Stimulated activated CD4-positive, alpha-beta T cell treated with anti-CD3 and anti-CD28 coated beads, Interleukin-2, amount 100 ng/mL, for 48 hours (primary cell): ENCODE results near the gene ZSCAN20.

Experiments used
- DNase-seq, 2 donors: peaks; one replicate each; pipeline ENCODE4 v3.0.0-alpha.2; 2020

Gene ZSCAN20

DNA sequence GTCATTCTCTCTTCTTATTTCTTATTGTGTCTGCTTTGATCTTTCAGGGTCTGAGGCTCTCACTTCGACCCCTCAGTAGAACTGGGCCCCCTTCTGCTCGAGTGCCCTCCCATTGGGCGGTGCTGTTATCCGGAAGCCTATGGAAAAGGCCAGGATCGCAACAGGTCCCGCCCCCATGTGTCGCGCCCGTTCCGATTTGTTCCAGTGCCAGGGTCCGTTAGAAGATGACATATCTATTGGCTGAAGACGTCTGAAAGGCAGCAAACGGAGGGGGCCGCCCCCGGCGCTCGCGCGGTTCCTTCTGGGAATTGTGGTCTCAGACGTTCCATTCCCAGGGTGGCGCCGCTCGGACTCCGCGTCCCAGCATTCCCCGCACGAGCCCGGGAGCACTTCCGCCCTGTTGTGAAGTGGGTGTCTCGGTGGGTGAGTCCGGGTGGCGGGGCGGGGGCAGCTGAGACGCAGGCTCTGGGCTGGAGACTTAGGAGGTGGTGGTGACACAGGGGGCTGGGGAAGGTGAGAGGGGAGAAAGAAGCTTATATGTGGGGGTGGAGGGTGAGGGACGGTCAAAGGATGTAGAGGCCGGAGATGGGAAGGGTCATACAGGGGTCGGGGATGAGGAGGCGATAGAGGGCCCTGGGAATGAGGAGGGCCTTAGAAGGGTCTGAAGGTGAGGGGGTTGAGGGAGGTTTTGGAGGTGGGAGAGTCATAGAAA lies at the start of gene ZSCAN20:
TSS of gene ZSCAN20 (plus strand) at position 377 of the 712 bp plus-strand sequence. CDS start 6,644 bp downstream, outside the sequence.
- peak; percentile 80 to 82 for DNase-seq

DNA sequence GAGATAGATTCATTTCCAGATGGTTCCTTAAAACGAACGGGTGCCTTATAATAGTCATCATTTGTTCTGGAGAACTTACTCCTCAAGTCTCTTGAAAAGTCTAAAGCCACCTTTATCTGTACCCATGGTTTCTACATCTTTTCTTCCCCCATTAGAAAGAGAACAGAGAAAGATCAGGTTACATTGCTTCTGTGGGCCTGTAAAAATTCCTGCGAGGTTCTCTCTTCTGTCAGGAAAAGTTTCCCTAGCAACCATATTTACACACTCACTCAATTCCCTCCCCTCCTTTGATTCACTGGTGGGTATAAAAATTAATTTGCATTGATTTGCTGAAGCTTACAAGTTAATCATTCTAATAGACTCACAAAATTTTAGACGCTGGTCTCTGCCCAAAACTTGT lies 48.2 kb upstream of the ZSCAN20 start:
- DNase-seq: no peak

DNA sequence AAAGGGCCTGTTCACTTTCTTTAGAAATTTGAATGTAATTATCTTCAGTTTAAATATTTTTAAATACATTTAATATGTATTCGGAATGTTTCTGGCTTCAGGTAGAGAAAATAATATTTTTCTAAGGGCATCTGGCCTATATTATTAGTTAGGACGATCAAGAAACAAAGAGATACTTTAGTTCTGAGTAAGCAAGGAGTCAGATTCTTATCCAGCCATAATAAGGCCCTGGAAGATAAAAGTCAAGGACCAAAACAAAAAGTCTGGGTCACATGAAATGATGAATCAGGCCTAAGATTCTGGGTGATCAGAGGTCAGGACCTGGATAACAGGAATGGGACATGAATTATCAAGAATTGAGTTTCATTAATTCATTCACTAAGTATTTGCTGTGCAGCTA lies 47.8 kb upstream of the ZSCAN20 start:
- no peak for DNase-seq

DNA sequence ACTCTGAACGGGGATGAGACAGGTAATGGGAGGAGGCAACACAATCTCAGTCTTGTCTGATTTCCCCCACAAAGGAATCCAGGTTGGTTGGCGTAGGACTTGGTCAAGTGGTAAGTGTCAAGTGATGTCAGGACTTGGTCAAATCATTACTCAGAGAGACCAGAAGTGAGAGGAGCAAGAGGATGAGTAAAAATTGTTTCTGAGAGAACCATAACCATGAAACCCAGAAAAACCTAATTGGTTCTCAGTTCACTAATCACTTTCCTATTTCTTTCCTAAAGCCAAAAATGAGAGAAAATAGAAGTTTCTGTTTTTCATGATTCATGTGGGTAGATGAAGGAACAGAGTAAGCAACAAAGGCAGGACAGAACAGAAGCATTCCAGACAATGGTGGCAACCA lies 46.5 kb upstream of the ZSCAN20 start:
- DNase-seq: no peak

- no peak for DNase-seq
These were observed 45.5 kb upstream of the ZSCAN20 start for GRCh38 chr1:33426916-33427315.

DNA sequence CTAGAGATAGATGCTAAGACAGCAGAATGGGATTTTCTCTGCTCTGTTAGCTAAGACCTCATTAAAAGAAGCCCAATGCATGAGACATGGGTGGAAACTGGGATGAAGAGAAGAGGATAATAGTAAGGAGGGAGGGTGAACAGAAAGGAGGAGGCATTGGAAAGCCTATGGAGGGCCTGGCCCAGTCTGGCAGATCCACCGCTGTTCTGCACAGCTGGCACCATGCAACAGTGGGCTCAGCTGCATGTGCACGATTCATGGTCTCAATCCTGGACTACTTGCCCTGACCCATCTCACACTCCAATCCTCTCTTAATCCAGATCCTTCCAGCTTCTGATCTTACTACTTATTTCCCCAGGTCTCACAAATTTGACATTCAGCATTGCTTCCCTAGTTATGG lies 43.8 kb upstream of the ZSCAN20 start:
- no peak for DNase-seq

- no peak for DNase-seq
These were observed 43.1 kb upstream of the ZSCAN20 start for GRCh38 chr1:33429332-33429731.

DNA sequence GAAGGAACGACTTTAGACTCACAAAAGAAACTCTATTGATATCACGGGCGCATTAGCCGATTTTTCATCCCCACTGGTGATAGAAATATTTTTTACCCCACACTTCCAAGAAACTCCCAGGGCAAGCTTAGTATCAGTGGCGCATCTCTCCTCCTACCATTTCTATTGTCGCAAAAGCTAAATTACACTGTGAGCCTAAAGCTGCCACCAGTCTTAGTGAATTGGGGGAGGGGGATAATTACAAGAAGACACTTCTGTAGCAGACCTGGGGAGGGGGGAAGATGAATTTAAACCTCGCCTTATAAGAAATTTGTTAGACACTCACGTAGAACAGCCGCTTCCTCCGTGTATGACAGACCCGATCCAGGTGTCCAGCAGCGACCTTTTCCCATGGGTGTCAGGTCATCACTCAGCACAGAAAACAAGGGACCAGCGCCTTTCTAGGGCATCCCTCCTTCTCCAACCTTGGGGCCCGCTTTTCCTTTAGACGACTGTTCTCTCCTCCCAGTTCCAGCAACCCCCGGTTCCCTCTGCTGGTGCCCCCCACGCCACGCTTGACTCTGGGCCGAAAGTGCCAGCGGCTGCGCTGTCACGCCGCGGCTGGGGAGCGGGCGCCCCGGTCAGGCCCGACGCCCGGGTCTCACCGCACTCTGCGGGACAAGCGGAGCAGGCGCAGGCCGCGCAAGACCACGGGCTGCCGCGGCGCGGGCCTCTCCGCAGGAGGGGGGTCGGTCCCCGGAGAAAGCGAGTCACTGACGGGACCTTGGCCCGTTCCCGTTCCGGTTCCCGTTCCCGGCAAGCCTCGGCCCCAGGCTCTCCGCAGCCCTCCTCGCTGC lies 42.4 kb upstream of the ZSCAN20 start:
- no peak for DNase-seq

- peak; percentile 83 to 85 for DNase-seq
These were observed 41.5 kb upstream of the ZSCAN20 start, which contains the start of gene PHC2 for GRCh38 chr1:33430692-33431593. Gene PHC2, minus strand, starts transcription at chr1:33431095. Its CDS starts 55,556 bp downstream, at chr1:33375539.

GRCh38 chr1:33433509-33434362 lies 38.7 kb upstream of the ZSCAN20 start:
- no peak for DNase-seq

DNA sequence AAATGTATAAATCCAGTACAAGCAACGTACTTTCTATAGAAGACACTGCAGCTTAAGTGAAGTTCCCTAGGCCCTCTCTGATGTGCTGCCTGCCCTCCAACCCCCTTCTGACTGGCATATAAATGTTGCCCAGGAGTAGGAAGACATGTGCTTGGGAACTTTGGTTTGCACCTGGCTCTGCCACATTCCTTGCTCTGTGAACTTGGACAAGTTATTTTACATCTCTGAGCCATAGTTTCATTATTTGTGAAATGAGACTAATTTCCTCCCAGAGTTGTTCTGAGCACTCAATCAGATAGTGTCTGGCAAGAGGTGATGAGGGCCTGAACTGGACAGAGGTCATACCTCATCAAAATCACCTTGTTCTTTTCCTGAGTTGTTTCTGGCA lies 38.1 kb upstream of the ZSCAN20 start:
- DNase-seq: no peak

GRCh38 chr1:33435096-33435820 lies 37.2 kb upstream of the ZSCAN20 start:
- no peak for DNase-seq

DNA sequence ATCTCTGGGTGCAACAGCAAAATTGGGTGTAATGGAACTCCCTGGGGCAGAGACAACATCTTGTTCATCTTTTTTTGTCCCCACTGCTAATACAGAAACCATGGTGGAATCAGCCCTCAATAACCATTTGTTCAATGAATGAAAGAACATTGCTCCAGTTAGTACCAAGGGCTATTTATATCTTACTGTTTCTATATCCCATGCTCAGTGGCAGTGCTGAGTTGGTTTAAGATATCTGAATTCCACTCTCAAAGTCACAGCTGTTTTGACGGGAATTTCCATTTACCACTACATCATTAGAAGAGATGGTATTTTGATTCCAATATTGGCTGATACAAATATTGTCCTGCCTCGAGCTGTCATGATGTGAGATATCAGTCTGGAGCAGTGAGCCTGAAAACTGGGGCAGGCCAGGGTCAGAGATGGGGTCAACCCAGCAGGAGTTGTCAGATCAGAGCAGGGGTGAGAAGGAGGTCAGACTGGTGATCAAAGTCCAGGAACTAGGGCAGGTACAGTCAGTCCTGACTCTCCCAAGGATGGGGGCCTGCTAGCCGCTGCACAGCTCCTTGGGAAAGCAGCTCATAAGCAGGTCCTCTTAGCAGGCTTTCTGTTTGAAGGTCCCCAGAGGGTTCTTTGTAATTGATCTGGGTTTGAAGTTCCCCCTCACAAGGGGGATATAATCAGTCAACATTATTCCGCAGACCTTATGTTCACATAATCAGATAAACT lies 35.7 kb upstream of the ZSCAN20 start:
- DNase-seq: no peak

DNA sequence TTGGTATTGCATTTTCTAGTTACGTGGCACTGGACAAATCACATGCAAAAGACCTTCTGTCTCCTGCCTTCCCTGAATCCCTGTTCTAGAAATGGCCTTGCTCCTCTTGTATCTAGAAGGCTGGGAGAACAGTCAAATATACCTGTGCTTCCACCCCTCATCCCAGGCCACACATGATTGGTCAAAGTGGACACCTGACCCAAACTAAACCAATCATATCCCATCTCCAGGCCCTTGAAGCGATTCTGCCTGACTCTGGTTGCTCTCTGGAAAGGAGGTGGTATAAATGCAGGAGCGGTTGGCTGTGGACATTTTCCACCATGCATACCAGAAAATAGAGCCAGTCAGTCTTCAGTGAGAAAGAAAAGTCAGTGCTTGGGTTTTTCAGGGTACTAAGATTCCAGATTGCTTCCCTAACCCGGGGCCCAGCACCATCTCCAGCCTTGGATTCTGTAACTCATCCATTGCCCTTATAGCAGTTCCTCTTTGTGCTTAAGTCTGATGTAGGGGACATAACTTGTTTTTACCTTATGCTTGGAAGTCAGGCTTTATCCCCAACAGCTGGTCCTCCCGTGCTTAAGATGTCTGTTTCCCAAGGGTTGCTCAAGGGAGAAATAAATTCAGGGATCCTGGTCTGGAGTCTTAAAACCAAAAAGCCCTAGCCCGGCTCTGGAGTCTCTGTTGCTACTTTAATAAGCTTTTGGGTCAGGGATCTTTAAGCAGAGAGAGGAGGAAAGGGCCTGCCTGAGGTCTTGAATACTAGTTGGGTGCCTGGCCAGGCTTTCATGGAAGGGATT lies 33.9 kb upstream of the ZSCAN20 start:
- DNase-seq: no peak

DNA sequence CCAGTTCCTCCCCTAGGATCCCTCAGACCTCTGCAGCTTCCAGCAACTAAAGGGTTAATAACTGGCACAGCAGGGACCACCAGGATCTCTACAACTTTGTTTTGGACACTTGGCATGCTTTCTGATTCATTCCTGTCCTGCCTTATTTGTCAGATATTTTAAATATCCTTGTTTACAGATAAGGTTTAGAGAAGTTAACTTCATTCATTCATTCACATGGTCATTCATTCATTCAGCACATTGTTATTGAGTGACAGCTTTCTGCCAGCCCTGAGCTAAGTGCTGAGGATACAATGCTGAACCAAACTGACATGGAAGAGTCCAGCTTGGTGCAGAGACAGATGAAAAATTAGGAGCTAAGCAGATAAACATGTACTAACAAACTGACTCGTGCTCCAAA lies 32.8 kb upstream of the ZSCAN20 start:
- DNase-seq: no peak

GRCh38 chr1:33441088-33441745 lies 31.2 kb upstream of the ZSCAN20 start:
- no peak for DNase-seq

GRCh38 chr1:33442141-33442540 lies 30.3 kb upstream of the ZSCAN20 start:
- no peak for DNase-seq

GRCh38 chr1:33443080-33443704 lies 29.3 kb upstream of the ZSCAN20 start:
- no peak for DNase-seq

- DNase-seq: no peak
These were observed 28.7 kb upstream of the ZSCAN20 start for GRCh38 chr1:33443705-33444180.
